HPDE6-E6E7 (cell line): ENCODE measurements around the gene KCNK13.
"Not testable (repeated sequence)": the region's sequence is repeated elsewhere in the genome, so short reads cannot be mapped to it uniquely, and the experiment has no call there.

Source experiments
- DNase-seq: peaks from one replicate; pipeline ENCODE4 v3.0.0; 2011; ENCODE audit warnings: missing footprints; ENCODE audit errors: extremely low spot score

Gene KCNK13

DNA sequence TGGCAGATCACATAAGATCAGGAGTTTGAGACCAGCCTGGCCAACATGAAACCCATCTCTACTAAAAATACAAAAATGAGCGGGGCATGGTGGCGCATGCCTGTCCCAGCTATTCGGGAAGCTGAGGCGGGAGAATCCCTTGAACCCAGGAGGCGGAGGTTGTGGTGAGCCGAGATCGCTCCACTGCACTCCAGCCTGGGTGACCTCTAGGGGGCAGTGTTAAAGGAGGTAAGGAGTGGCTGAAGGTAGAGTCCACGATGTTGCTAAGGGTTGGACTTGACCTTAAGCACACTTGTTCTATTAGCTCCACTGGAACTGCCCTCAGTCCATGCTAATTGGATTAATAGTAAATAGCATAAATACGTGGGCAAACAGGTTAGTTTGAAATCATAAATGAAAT, 132.1 kb downstream of the KCNK13 start:
- no peak for DNase-seq

DNA sequence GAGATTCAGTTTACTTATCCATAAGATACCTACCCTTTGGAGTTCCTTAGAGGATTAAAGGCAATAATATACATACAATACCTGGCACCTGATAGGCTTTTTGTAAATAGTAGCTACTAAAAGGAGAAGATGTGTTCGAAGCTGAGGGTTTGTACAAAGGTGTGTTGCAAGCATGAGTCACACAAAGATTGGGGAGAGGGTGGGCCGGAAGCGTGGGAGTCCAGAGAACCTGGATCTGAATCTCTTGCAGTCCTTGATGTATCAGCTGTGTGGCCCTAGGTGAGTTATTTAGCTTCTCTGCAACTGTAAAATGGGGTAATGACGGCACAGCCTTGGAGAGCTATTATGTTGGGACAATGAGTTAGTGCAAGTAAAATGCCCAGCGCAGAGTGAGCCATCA, 132.9 kb downstream of the KCNK13 start:
- DNase-seq: no peak

DNA sequence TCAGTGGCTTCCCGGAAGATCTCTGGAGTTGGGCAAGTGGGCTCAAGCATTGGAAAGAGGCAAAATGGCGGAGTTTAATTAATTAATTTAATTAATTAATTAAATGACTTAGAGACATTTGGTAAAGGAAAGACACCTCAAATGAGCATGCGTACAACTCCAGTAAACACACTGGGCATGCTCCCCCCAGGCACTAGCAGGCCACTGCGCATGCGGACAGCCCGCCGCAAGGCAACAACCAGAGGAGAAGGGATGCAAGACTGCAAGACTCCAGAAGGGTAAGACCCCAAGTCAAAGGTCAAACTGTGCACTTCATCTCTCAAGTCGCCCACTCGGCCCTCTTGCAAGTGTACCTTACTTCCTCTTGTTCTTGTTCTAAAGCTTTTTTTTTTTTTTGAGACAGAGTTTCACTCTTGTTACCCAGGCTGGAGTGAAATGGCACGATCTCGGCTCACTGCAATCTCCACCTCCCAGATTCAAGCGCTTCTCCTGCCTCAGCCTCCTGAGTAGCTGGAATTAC, 136.8 kb downstream of the KCNK13 start:
- no peak for DNase-seq

GRCh38 chr14:90200546-90200945, 138.8 kb downstream of the KCNK13 start:
- DNase-seq: not testable (repeated sequence)

GRCh38 chr14:90201344-90201743, 139.6 kb downstream of the KCNK13 start:
- DNase-seq: no peak

- no peak for DNase-seq
These were observed 142.7 kb downstream of the KCNK13 start for GRCh38 chr14:90204516-90204915.

GRCh38 chr14:90213099-90213748, 151.4 kb downstream of the KCNK13 start:
- no peak for DNase-seq

DNA sequence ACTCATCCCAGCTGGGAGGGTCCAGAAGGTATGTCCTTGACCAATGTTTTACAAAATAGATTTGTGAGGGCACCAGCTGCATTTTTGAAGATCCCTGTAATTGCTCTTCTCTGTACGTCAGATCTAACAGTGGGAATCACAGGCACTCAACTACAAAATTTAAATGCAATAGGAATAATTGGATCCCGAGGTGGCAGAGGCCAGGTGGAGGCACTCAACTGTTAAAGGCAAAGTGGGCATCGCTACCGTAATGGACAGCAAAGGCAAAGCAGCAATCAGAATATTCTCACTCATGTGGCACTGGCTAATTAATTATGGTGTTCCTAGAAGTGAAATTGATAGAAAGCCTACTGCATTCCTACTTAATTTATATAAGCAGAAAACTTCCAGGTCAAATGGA, 166.7 kb downstream of the KCNK13 start:
- no peak for DNase-seq

DNA sequence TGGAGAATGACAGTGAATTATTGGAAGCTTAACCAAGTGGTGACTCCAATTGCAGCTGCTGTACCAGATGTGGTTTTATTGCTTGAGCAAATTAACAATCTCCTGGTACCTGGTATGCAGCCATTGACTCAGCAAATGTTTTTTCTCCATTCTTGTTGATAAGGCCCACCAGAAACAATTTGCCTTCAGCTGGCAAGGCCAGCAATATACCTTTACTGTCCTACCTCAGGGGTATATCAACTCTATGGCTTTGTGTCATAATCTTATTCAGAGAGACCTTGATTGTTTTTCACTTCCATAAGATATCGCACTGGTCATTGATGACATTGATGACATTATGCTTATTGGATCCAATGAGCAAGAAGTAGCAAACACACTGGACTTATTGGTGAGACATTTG, 168.1 kb downstream of the KCNK13 start:
- DNase-seq: not testable (repeated sequence)
